Measurements from ENCODE around the gene NELFB. TPM values are rescaled to one million over a fixed set of nuclear protein-coding genes. Genes with fewer than 3 reads are reported as not detected.

NELFB gene
- total RNA-seq, 1 donor from 2014 or later: 63.0 TPM

GRCh38 chr9:137311986-137312851 lies 57.1 kb downstream of the NELFB start:
- no peak for DNase-seq (ENCODE audit: extremely low read depth, low read depth, low spot score)

GRCh38 chr9:137312852-137313325 lies 57.8 kb downstream of the NELFB start:
- no peak for DNase-seq (ENCODE audit: extremely low read depth, low read depth, low spot score)

GRCh38 chr9:137313326-137313936 lies 58.3 kb downstream of the NELFB start:
- DNase-seq (ENCODE audit: extremely low read depth, low read depth, low spot score): no peak

- no peak for DNase-seq (ENCODE audit: extremely low read depth, low read depth, low spot score)
Measured at GRCh38 chr9:137313956-137314560, 58.9 kb downstream of the NELFB start.

GRCh38 chr9:137314561-137315560 lies 59.7 kb downstream of the NELFB start:
- no peak for DNase-seq (ENCODE audit: extremely low read depth, low read depth, low spot score)

- DNase-seq (ENCODE audit: extremely low read depth, low read depth, low spot score): no peak
Measured at GRCh38 chr9:137315581-137316011, 60.5 kb downstream of the NELFB start.

GRCh38 chr9:137316012-137316981 lies 61.2 kb downstream of the NELFB start:
- DNase-seq (ENCODE audit: extremely low read depth, low read depth, low spot score): no peak

- DNase-seq (ENCODE audit: extremely low read depth, low read depth, low spot score): no peak
Measured at GRCh38 chr9:137317021-137317717, 62.0 kb downstream of the NELFB start.

- DNase-seq (ENCODE audit: extremely low read depth, low read depth, low spot score): no peak
Measured at GRCh38 chr9:137317718-137318511, 62.8 kb downstream of the NELFB start.

- no peak for DNase-seq (ENCODE audit: extremely low read depth, low read depth, low spot score)
Measured at GRCh38 chr9:137318602-137319001, 63.5 kb downstream of the NELFB start.

- DNase-seq (ENCODE audit: extremely low read depth, low read depth, low spot score): no peak
Measured at GRCh38 chr9:137319011-137319738, 64.0 kb downstream of the NELFB start.

- no peak for DNase-seq (ENCODE audit: extremely low read depth, low read depth, low spot score)
Measured at GRCh38 chr9:137319739-137320551, 64.8 kb downstream of the NELFB start.

- DNase-seq (ENCODE audit: extremely low read depth, low read depth, low spot score): no peak
Measured at GRCh38 chr9:137320555-137321384, 65.6 kb downstream of the NELFB start.

GRCh38 chr9:137321726-137322361 lies 66.7 kb downstream of the NELFB start:
- no peak for DNase-seq (ENCODE audit: extremely low read depth, low read depth, low spot score)

Measured in glomerular endothelial cell (primary cell).